ENCODE measurements around the gene NPTX1. TPM values are rescaled to one million over a fixed set of nuclear protein-coding genes. Genes with fewer than 3 reads are reported as not detected.

Gene NPTX1
- total RNA-seq, 6 donors from 2014 or later = 0.39 to 11.5 (median 2.5) TPM

DNA sequence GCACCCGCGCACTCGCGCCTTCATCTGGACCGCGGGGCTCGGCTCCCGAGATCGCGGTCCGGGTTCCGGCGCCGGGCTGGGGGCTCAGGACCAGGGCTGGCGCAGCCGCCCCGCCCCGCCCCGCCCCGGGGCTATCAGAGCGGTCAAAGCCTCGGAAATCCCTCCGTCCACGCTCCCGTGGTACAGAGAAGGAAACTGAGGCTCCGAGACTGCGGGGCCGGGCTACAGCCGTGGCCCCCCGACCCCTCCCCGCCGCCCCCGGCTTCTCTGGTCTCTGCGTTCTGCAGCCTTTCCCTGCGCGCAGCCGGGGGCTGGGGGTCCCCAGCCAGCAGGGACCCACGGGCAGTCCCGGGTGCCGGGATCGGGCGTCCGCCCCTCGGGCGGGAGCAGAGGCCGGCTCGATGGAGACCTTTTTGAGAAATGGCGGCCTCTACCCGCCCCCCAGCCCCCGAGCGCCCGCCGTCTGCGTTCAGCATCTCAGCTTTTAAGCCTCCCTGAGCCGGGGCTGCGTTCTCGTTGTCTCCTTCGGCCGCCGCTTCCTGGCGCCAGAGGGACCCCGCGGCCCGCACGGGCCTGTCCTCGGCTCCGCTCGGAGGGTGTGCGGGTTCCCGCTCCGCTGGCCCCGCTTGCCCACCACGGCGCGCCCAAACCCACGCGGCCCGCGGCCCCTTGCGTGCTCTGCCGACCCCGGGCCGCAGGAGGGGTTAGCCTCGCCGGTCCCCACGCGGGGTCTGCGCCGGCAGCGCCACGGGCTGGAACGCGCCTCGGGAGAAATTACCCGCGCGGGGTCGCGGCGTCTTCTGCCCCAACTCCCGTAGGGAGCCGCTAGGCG is 1.5 kb upstream of the NPTX1 start:
- Histone ChIP-seq H3K36me3 (no peaks in the 10 kb centered on the region), H3K4me3 (peak overlapping the region in 3 of 4 donors; percentile 27 to 42 (median 42)), H3K9me3 (no peaks in the 10 kb centered on the region), H3K4me1 (peaks cover 40 to 50% (median 45%) of the 10 kb centered on the region in 4 donors), H3K27ac (no peak overlapping the region), H3K27me3 (peaks cover 2 to 84% (median 60%) of the 10 kb centered on the region in 4 donors)
- ATAC-seq (ENCODE audit: low FRiP score in 2 of 2) (peak in 1 of 2 donors; percentile 49), DNase-seq (peak in 1 of 2 donors; percentile 88)
- TF ChIP-seq, protein P1, sequence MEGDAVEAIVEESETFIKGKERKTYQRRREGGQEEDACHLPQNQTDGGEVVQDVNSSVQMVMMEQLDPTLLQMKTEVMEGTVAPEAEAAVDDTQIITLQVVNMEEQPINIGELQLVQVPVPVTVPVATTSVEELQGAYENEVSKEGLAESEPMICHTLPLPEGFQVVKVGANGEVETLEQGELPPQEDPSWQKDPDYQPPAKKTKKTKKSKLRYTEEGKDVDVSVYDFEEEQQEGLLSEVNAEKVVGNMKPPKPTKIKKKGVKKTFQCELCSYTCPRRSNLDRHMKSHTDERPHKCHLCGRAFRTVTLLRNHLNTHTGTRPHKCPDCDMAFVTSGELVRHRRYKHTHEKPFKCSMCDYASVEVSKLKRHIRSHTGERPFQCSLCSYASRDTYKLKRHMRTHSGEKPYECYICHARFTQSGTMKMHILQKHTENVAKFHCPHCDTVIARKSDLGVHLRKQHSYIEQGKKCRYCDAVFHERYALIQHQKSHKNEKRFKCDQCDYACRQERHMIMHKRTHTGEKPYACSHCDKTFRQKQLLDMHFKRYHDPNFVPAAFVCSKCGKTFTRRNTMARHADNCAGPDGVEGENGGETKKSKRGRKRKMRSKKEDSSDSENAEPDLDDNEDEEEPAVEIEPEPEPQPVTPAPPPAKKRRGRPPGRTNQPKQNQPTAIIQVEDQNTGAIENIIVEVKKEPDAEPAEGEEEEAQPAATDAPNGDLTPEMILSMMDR (IDR thresholded peaks at IDR 0.05) = peak; percentile 9 to 45 (median 36)
- TF ChIP-seq POLR2A (IDR thresholded peaks at IDR 0.05) (no peak), POLR2AphosphoS5 (IDR thresholded peaks at IDR 0.05) (no peak), EP300 (IDR thresholded peaks at IDR 0.05) (no peak)
- 3% methylated on average over 80 of the region's 103 CpGs; no CpG with 5 or more reads in 1 of the 2 donors for WGBS, 2 donors

DNA sequence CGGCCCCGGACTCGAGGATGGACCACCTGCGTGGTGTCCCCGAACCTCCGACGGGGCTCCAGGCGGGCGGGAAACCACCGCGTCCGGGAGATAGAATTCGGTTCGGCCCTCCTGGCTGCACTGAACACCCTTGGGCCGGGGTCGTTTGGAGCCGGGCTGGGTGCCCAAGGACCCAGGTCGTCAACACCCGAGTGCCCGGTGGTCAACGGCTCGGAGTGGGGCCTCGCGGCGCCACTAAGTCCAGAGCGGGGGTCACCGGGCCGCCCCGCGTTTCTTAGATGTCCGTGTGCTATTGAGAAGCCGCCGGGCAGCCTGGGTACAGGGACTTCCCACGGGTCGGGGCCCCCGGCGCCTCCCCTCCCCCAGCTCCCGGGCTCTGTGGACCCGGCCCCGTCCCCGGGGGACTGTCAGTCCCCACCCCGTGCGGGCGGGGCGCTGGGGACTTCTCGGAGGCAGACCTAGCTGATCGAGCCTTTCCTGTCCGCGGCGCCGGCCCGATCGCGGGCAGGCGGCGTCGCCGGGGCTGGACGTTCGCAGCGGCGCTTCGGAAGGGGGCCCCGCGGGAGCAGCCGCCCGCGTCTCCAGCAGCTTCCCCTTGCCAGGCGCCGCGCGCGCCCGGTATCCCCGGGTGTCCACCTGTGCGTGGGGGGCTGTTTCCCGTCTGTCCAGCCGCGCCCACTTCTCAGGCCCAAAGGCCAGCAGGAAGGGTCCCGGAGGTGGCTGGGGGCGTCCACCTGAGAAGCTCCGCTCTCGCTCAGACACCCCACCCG is 655 bp upstream of the NPTX1 start:
- TF ChIP-seq, protein P1 (IDR thresholded peaks at IDR 0.05) = no peak
- TF ChIP-seq EP300 (IDR thresholded peaks at IDR 0.05) = no peak
- TF ChIP-seq POLR2A (IDR thresholded peaks at IDR 0.05) = no peak
- no peak for TF ChIP-seq POLR2AphosphoS5 (IDR thresholded peaks at IDR 0.05)

DNA sequence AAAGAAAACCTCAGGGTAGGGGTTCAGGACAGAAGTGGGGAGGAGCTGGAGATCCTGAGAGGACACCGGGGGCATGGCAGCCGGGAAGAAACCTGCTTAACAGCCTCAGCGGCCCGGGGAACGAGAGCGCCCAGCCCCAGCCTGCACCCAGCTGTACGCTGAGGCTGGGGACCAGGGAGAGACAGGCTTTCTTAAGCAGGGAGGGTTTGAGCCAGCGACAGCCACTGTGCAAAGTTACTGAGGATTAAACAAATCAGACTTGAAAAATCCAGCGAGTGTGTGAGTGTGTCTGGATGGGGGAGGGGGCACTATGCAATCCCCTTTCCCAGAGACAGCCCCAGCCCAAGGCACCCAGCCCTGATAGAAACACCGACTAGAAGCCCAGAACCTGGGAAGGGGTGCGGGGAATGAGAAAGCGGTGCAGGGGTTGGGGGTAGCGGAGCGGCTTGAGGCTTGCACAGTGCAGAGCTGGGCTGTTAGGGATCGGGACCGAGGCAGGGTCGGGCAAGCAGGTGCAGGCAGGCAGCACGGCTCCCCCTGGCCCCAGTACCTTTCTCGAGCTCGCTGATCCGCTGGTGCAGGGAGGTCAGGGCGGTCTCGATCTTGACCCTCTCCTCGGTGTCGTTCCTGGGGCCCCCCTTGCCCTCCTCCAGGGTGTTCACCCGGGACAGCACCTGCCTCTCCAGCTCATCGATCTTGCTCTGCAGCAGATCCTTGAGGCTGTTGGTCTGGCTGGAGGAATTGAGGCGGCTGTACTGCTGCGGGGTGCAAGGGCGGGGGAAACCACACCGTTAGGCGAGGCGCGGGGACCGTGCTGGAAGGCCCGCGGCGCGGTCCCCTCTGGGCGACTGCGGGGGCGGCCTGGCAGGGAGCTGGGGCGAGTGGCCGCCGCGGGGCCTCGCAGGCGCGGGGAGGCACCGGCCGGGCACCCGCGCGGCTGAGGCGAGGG is 1.2 kb downstream of the NPTX1 start:
- no peak for ATAC-seq (ENCODE audit: low FRiP score in 2 of 2)
- WGBS, 2 donors = 4% methylated on average over 27 to 35 of the region's 55 CpGs

More for the DNA sequence above, 655 bp upstream of the NPTX1 start:
- peak in 1 of 2 donors; percentile 86 for DNase-seq
- no peak overlapping the region for H3K27ac ChIP-seq
- WGBS, 2 donors = 0 to 2% methylated on average over 1 to 18 of the region's 84 CpGs
- no peaks in the 10 kb centered on the region for H3K36me3 ChIP-seq
- peaks cover 40 to 50% (median 45%) of the 10 kb centered on the region in 4 donors for H3K4me1 ChIP-seq
- ATAC-seq (ENCODE audit: low FRiP score in 2 of 2) = no peak
- peak overlapping the region in 3 of 4 donors; percentile 27 to 42 (median 42) for H3K4me3 ChIP-seq
- H3K9me3 ChIP-seq = no peaks in the 10 kb centered on the region
- H3K27me3 ChIP-seq = peaks cover 2 to 84% (median 60%) of the 10 kb centered on the region in 4 donors

More for the DNA sequence above, 1.2 kb downstream of the NPTX1 start:
- no peak overlapping the region for H3K27ac ChIP-seq
- DNase-seq = peak in 1 of 2 donors; percentile 48
- peaks cover 40 to 50% (median 45%) of the 10 kb centered on the region in 4 donors for H3K4me1 ChIP-seq
- peak overlapping the region in 3 of 4 donors; percentile 27 to 42 (median 42) for H3K4me3 ChIP-seq
- TF ChIP-seq, protein P1 (IDR thresholded peaks at IDR 0.05) = no peak
- no peak for TF ChIP-seq EP300 (IDR thresholded peaks at IDR 0.05)
- TF ChIP-seq POLR2AphosphoS5 (IDR thresholded peaks at IDR 0.05) = no peak
- TF ChIP-seq POLR2A (IDR thresholded peaks at IDR 0.05) = no peak
- no peaks in the 10 kb centered on the region for H3K36me3 ChIP-seq
- H3K9me3 ChIP-seq = no peaks in the 10 kb centered on the region
- peaks cover 2 to 67% (median 50%) of the 10 kb centered on the region in 4 donors for H3K27me3 ChIP-seq
